ENCODE measurements around the gene CALML5.

- TF ChIP-seq CTCF (IDR thresholded peaks at IDR 0.05; ENCODE audit: poor library complexity, severe bottlenecking) (no peak), POLR2AphosphoS5 (IDR thresholded peaks at IDR 0.05) (no peak), EZH2 (IDR thresholded peaks at IDR 0.05; ENCODE audit: borderline replicate concordance, insufficient read depth, low read length, poor library complexity, severe bottlenecking) (no peak), MXI1 (conservative IDR thresholded peaks at IDR 0.05; ENCODE audit: poor library complexity, severe bottlenecking) (no peak), REST (IDR thresholded peaks at IDR 0.05; ENCODE audit: borderline replicate concordance) (no peak)
These were observed 39.1 kb upstream of the CALML5 start for GRCh38 chr10:5538446-5538845.

Data from neural cell (in vitro differentiated cells).